GM21619 (cell line): ENCODE measurements around the gene ZNF280A.

Experiments
- ATAC-seq: cut with Tn5 transposase; IDR thresholded peaks from one replicate; pipeline ENCODE4 v1.9.1; 2021; ENCODE audit not compliant: unreplicated experiment

The ZNF280A gene

GRCh38 chr22:22520020-22520656, at the start of gene ZNF280A:
ZNF280A (minus strand) TSS chr22:22520270; CDS start chr22:22515630, 4,640 bp downstream.
- ATAC-seq = no peak

GRCh38 chr22:22569218-22569617, 49.1 kb upstream of the ZNF280A start:
- ATAC-seq = no peak

- no peak for ATAC-seq
These were observed 45.9 kb upstream of the ZNF280A start for GRCh38 chr22:22565981-22566380.

GRCh38 chr22:22558972-22559603, 39.0 kb upstream of the ZNF280A start, which contains the start of gene PRAME:
PRAME (minus strand) TSS chr22:22559265; CDS start chr22:22556832, 2,433 bp downstream.
- ATAC-seq = no peak

GRCh38 chr22:22558071-22558971, 38.3 kb upstream of the ZNF280A start:
- no peak for ATAC-seq

GRCh38 chr22:22556995-22557925, 37.2 kb upstream of the ZNF280A start:
- no peak for ATAC-seq

GRCh38 chr22:22556578-22556977, 36.5 kb upstream of the ZNF280A start:
- ATAC-seq = no peak

GRCh38 chr22:22555596-22555995, 35.5 kb upstream of the ZNF280A start:
- no peak for ATAC-seq

GRCh38 chr22:22554587-22555284, 34.7 kb upstream of the ZNF280A start:
- ATAC-seq = no peak

GRCh38 chr22:22553735-22554586, 33.9 kb upstream of the ZNF280A start:
- ATAC-seq = no peak

GRCh38 chr22:22553141-22553540, 33.1 kb upstream of the ZNF280A start:
- ATAC-seq = no peak

- ATAC-seq = no peak
These were observed 32.6 kb upstream of the ZNF280A start for GRCh38 chr22:22552630-22553029.

- no peak for ATAC-seq
These were observed 30.8 kb upstream of the ZNF280A start for GRCh38 chr22:22550789-22551434.

- ATAC-seq = no peak
These were observed 28.8 kb upstream of the ZNF280A start for GRCh38 chr22:22548910-22549309.

- no peak for ATAC-seq
These were observed 28.2 kb upstream of the ZNF280A start for GRCh38 chr22:22548317-22548716.

- no peak for ATAC-seq
These were observed 27.7 kb upstream of the ZNF280A start for GRCh38 chr22:22547692-22548300.

GRCh38 chr22:22547226-22547625, 27.2 kb upstream of the ZNF280A start:
- no peak for ATAC-seq

- ATAC-seq = no peak
These were observed 26.4 kb upstream of the ZNF280A start for GRCh38 chr22:22546490-22546889.
